Suprapubic skin (tissue), 4 donors: ENCODE data around the gene RNF214.

ENCODE experiments used
- EP300 ChIP-seq: sonication (generic); formaldehyde crosslinking; IDR thresholded peaks from one replicate; pipeline ENCODE4 v1.6.1; 2017; ENCODE audit warnings: antibody characterized with exemption
- POLR2A ChIP-seq, 2 donors: fragments of 450-650 bp; IDR thresholded peaks; one replicate each; pipeline ENCODE4 v1.6.1; 2017; ENCODE audit warnings: antibody characterized with exemption in 2 of 2, mild to moderate bottlenecking in 2 of 2, moderate library complexity in 2 of 2
- POLR2AphosphoS5 ChIP-seq, 3 donors: sonication (generic); formaldehyde crosslinking; IDR thresholded peaks; one replicate each; pipeline ENCODE4 v1.6.1; 2017; ENCODE audit warnings: antibody characterized with exemption in 3 of 3
- TF ChIP-seq, protein P1 (sequence below), 2 donors: fragments of 200-600 bp in 1 of 2; fragments of 450-650 bp in 1 of 2; sonication (generic) in 1 of 2; IDR thresholded peaks; one replicate each; pipeline ENCODE4 v1.5.1; 2016 to 2019; ENCODE audit warnings: antibody characterized with exemption in 2 of 2, mild to moderate bottlenecking in 1 of 2, moderate library complexity in 1 of 2

DNA sequence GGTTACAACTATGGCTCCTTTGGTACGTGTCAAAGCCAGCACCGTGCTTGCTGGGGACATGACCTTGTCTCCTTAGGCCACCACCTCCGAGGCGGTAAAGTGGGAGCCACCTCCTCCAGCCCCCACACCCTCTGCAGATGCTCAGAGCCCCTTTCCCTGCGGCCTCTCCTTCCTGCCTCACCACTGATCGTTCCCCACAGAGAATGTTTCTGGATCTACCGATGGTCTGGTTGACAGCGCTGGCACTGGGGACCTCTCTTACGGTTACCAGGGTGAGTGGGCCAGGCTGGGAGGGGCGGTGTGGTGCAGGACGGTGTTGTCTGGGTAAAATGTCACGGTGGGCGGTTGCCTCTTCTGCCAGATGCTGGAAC, 45.1 kb upstream of the RNF214 start:
- TF ChIP-seq EP300 (no peak), POLR2A (IDR thresholded peaks at IDR 0.05) (no peak), POLR2AphosphoS5 (IDR thresholded peaks at IDR 0.05) (no peak)
- TF ChIP-seq, protein P1, sequence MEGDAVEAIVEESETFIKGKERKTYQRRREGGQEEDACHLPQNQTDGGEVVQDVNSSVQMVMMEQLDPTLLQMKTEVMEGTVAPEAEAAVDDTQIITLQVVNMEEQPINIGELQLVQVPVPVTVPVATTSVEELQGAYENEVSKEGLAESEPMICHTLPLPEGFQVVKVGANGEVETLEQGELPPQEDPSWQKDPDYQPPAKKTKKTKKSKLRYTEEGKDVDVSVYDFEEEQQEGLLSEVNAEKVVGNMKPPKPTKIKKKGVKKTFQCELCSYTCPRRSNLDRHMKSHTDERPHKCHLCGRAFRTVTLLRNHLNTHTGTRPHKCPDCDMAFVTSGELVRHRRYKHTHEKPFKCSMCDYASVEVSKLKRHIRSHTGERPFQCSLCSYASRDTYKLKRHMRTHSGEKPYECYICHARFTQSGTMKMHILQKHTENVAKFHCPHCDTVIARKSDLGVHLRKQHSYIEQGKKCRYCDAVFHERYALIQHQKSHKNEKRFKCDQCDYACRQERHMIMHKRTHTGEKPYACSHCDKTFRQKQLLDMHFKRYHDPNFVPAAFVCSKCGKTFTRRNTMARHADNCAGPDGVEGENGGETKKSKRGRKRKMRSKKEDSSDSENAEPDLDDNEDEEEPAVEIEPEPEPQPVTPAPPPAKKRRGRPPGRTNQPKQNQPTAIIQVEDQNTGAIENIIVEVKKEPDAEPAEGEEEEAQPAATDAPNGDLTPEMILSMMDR (IDR thresholded peaks at IDR 0.05), result no peak
